HL-60 (cell line): ENCODE measurements around the gene CBX5.
"Not testable (repeated sequence)": the region's sequence is repeated elsewhere in the genome, so short reads cannot be mapped to it uniquely, and the experiment has no call there.

Experiments used
- CTCF ChIP-seq: IDR thresholded peaks from one replicate; pipeline ENCODE4 v1.5.1; 2011; ENCODE audit warnings: low read length, control low read depth, inconsistent platforms; ENCODE audit not compliant: insufficient read depth
- GABPA ChIP-seq: IDR thresholded peaks from 2 replicates; pipeline ENCODE4 v1.6.1; 2012; ENCODE audit warnings: low read depth
- POLR2AphosphoS5 ChIP-seq: IDR thresholded peaks from 2 replicates; pipeline ENCODE4 v1.6.1; 2012; ENCODE audit warnings: low read depth

- TF ChIP-seq POLR2AphosphoS5, CTCF, GABPA: not testable (repeated sequence)
These were observed 32.4 kb upstream of the CBX5 start for GRCh38 chr12:54312309-54312708.
